ENCODE data around the gene EYA2. TPM values are rescaled to one million over a fixed set of nuclear protein-coding genes. Genes with fewer than 3 reads are reported as not detected.

Gene EYA2
- polyA plus RNA-seq, 3 donors: 0.49 to 0.83 (median 0.75) TPM

DNA sequence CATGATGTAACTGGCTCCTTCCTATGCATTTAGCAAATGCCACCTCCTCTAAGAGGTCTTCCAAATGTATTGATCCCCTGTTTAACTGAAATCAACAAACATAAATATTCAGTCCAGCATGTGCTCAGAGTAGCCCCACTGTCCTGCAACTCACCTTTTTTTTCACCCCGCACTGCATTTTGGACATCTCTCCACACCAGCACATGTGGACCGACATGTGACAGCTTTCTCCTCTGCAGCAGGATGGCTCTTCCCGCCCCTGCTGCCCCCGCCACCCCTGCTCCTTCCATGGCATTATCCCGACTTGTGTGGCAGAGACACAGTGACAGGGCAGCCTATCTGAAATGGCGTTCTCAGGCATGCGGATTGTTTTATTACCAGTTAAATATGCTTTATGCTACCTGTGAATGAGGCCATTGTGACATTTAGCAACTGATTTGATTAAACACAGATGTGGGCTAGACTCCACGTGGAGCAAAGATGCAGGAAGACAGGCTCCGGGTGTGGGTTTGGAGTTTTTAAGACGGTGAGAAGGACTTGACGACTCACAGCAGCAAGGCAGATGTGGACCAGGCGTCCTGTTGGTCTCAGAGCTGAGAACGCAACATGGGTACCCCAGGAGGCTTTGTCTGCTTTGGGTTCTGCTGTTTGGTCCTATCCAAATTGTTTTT, 161.2 kb downstream of the EYA2 start:
- no peak for DNase-seq (ENCODE audit: low read depth in 3 of 3, low spot score in 2 of 3)

DNA sequence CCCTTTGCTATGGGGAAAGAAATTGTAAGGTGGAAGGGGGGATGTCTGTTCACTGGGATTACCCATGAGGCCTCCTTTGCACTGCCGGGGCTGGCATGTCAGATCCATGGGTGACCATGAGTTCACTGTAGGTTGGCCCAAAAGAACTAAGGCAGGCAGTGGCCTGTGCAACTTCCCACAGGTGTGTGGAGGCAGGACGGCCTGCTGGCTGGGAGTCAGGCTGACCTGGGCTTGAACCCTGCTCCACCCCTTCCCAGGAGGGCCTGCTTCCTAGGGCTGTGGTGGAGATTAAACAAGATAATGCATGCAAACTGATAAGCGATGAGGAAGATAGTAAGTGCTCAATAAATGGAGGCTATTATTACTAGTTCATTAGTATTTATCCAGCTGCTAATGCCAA, 163.0 kb downstream of the EYA2 start:
- DNase-seq (ENCODE audit: low read depth in 3 of 3, low spot score in 2 of 3): no peak

DNA sequence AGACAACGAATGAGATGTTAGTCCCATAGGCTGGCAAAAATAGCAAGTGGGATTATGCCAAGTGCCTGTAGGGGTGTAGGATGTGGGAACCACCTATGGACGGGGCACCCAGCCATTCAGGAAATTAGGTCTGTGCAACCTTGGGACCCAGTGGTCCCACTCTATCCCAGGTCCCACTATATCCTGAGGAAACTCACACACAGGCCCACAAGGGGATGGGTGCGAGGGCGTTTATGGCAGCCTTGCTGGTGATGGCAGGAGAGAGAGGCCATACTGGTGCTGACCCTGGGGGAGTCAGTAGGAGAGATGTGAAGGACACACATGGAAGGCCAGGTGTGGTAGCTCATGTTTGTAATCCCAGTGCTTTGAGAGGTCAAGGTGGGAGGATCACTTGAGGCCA, 163.6 kb downstream of the EYA2 start:
- DNase-seq (ENCODE audit: low read depth in 3 of 3, low spot score in 2 of 3): no peak

DNA sequence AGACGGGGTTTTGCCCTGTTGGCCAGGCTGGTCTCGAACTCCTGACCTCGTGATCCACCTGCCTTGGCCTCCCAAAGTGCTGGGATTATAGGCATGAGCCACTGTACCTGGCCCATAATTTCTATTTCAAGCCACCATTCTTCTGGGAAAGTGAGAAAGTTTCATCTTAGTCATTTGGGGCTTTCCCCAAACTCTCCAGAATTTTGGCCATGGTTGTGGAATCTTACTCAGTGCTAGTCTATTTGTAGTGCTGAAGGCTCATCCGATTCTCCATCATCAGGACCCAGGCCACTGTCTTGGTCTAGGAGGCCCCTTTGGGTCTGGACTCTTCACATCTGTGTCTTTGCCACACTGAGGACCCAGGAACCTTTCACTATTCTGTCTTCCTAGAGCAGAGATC, 164.9 kb downstream of the EYA2 start:
- DNase-seq (ENCODE audit: low read depth in 3 of 3, low spot score in 2 of 3): no peak

DNA sequence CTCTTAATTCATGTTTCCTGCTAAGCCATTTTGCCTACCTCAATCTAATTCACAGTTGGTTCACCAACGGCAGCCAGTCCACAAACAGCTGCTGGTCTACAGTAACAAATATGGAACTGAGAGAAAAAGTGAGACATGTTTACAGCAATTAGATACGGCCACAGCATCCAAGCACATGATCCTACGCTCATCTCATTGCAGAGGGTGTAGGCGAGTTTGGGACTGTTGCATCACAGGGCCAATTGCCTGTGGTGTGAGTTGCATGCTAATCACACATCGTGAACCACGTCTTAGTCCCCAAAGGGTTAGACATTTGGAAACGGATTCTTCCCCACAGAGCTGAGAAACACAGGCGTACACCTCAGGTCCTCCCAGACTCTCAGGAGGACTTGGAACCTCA, 166.9 kb downstream of the EYA2 start:
- DNase-seq (ENCODE audit: low read depth in 3 of 3, low spot score in 2 of 3): no peak

DNA sequence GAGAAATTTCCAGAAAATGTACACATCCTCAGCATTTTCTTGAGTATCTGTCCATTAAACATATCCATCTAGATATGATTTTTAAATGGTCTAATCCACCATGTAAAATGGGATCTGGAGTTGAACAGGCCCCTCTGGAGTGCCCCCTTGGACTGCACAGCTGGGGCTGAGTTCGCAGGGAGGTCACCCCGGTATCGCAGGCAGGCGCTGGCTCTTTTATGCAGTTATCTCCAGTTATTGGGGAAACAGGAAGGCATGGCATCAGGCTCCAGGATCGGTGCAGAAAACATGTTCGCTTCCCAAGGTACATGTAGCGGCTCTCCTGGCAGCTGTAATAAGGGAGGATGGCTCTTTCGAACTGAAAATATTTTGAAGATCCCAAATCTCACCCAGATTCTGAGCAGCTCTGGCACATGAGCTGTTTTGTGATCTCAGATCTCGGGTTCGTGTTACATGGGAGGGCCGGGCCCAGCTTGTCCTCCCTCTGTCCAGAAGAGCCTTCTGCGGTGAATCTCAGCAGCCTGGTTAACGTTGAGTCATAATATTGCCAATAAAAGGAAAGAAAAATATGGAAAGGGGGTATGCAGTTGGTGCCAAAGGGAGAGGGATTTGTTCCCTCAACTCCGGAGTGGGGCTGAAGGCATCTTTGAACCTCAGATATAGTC, 167.7 kb downstream of the EYA2 start:
- no peak for DNase-seq (ENCODE audit: low read depth in 3 of 3, low spot score in 2 of 3)

DNA sequence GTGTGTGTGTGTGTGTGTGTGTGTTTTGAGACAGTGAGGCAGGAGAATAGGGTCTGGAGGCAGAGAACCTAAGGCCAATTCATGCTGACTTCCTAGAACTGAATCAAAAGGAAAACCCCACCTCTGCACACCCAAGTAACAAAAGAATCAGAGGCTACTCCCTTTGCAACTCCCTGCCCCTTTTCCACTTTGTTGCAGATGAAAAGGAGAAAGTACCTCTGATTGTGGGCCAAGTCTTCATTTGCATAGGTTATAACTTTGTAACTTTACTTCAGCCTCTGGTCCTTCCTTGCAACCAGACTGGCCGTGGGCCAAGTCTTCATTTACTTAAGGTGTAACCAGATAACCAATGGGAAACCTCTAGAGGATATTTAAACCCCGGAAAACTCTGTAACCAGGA, 168.8 kb downstream of the EYA2 start:
- no peak for DNase-seq (ENCODE audit: low read depth in 3 of 3, low spot score in 2 of 3)

DNA sequence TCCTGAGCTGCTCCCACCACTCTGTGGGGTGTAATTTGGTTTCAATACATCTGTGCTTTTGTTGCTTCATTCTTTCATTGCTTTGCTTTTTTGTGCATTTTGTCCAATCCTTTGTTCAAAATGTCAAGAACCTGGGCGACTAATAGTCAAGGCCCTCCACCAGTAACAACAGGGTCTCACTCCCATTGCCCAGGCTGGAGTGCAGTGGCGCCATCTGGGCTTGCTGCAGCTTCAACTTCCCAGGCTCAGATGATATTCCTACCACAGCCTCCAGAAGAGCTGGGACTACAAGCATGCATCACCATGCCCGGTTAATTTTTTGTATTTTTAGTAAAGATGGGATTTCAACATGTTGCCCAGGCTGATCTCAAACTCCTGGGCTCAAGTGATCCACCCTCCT, 169.2 kb downstream of the EYA2 start:
- no peak for DNase-seq (ENCODE audit: low read depth in 3 of 3, low spot score in 2 of 3)

DNA sequence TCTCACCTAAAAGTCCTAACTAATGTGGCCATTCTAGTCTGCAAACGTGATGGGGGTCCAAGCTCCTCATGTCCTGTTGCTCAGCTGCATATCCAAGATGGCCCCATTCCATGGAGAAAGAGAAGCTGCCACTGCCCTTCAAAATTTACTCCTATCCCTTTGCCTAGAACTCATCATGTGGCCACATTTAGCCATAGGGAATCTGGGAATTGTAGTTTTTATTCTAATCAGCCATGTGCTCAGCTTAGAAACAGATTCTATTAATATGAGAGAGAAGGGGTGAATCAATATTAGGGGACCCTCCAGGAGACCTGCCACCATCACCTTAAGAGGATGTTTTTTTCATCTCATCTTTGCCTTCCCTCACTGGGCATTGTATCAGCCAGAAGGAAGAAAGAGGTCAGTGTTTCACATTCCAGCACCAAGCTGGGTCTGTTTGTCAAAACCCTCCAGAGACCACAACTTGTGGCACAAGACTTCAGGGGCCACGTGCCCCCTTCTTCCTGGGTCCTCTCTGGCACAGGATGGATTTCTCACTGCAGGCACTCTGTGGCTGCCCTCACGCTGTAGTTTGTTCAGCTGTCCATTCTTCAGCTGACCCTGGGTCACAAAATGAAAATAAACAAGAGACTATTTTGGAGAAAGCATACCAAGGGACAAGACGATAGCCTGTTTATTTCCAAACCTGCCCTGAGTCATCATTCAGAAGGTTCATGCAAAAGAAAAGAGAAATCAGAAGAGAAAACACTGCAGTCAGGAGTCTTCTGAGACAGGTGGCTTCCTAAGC, 172.0 kb downstream of the EYA2 start:
- DNase-seq (ENCODE audit: low read depth in 3 of 3, low spot score in 2 of 3): no peak

DNA sequence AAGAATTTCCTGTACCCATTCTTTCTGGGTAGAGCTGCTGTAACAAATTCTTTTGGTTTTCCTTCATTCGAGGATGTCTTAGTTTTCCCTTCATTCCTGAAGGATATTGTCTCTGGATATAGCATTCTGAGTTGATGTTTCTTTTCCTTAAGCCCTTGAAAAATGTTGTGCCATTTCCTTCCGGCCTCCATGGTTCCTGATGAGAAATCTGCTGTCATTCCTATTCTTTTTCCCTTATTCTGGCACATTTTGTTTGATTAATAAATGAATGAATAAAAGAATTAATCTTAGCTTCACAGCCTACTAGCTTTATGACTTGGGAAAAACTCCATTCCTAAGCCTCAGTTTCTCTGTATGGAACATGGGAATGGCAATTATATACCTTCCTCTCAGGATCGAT, 173.1 kb downstream of the EYA2 start:
- no peak for DNase-seq (ENCODE audit: low read depth in 3 of 3, low spot score in 2 of 3)

DNA sequence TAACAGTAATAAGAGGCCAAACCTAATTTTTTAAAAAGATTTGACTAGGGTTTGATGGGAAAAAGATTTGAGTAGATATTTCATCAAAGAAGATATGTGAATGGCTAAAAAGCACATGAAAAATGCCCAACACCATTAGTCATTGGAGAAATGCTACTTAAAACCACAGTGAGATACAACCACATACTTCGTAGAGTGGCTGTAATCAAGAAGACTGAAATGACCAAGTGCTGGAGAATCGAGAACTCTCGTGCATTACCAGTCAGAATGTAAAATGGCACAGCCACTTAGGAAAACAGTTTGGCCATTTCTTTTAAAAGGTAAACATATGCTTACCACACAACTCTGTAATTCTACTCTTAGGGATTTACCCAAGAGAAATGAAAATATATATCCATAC, 175.5 kb downstream of the EYA2 start:
- DNase-seq (ENCODE audit: low read depth in 3 of 3, low spot score in 2 of 3): no peak

DNA sequence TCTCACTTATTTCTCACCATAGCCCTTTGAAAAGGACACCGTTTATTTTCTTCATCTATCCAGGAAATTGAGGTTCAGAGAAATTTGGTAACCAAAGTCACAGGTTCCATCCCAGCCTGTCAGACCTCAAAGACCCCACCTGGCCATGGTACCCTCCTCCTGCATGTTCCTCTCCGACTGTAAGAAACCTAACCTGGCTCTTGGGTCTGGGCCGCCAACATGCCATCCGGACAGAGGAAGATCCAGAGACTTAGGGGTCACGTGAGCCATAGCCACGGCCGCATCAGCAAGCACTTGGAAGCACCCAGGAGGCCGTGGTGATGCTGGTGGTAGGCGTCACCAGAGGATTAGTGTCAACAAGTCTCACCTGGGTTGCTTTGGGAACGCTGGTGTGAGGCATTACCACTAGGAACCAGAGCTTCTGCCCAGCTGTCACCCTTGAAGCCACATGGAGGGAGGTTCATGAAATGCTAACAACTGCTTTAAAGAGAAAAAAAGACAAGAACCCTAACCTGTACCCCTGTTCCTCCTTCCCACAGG, 177.1 kb downstream of the EYA2 start:
- no peak for DNase-seq (ENCODE audit: low read depth in 3 of 3, low spot score in 2 of 3)

DNA sequence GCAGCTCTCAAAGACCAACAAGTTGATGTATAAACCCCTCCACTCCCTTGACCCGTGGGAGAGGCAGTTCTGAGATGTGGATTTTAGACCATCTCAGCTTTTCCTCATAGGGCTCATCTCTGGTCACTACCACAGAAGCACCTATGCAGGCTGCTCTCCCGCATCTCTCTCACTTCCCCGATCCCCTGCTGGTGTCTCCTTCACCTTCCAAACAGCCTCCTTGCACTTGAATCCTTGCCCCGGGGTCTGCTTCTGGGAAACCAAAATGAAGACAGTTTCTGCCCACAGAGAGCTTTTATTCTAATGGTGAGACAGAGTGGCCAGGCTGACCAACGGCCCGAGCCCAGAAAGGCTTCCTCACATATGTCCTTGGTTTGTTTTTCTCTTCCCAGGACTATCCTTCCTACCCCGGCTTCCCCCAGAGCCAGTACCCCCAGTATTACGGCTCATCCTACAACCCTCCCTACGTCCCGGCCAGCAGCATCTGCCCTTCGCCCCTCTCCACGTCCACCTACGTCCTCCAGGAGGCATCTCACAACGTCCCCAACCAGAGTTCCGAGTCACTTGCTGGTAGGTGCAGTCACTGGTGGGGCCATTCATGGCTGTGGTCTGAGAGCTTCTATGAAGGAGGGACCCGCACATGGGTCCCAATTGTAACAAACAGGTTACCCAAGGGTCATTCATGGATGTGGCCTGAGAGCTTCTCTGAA, 179.3 kb downstream of the EYA2 start:
- no peak for DNase-seq (ENCODE audit: low read depth in 3 of 3, low spot score in 2 of 3)

DNA sequence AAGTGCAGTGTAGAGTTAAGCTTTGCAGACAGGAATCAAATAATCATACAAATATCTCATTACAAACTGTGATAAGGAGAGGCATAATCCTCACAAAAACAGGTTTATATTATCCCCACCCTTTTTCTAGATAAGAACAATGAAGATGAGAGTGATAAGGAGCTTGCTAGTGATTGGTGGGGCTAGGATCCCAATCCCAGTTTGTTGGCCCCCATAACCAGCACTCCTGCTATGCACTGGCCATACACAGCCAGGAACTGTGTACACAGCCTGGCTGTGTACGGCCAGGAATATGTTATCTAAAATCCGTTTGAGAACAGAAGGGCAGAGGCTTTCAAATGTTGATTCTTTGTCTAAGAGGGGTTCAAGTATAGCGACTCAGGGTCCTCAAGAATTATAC, 180.6 kb downstream of the EYA2 start:
- DNase-seq (ENCODE audit: low read depth in 3 of 3, low spot score in 2 of 3): no peak

DNA sequence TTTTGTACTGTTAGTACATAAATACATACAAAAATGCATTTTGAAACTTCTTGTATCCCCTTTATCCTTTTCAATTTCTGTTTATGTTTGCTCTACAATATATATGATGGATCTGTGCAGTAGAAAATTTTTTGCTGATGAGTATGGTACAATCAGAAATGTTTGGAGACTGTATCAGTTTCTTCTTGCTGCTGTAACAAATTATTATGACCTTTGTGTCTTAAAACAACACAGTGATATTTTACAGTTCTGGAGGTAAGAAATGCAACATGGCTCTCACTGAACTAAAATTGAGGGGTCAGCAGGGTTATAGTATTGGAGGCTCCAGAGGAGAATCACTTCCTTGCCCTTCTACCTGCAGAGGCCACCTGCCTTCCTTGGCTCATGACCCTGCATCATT, 184.4 kb downstream of the EYA2 start:
- no peak for DNase-seq (ENCODE audit: low read depth in 3 of 3, low spot score in 2 of 3)

DNA sequence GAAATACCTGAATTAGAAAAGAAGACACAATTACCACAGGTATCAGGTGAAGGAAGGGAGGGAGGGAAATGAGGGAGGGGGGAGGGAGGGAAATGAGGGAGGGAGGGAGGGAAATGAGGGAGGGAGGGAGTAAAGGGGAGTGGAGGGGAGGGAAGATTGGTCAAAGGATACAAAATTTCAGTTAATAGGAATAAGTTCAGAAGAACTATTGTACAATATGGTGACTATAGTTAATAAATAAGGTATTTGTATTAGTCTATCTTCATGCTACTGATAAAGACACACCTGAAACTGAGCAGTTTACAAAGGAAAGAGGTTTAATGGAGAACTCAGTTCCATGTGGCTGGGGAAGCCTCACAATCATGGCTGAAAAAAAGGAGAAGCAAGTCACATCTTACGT, 185.7 kb downstream of the EYA2 start:
- DNase-seq (ENCODE audit: low read depth in 3 of 3, low spot score in 2 of 3): no peak

DNA sequence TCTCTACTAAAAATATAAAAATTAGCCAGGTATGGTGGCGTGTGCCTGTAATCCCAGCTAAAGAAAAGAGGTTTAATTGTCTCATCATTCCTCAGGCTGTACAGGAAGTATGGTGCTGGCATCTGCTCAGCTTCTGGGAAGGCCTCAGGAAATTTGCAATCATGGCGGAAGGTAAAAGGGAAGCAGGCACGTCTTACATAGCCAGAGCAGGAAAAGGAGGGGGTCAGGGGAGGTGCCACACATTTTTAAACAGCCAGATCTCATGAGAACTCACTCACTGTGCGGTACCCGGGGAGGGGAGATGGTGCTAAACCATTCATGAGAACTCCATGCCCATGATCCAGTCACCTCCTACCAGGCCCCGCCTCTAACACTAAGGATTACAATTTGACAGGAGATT, 191.7 kb downstream of the EYA2 start:
- no peak for DNase-seq (ENCODE audit: low read depth in 3 of 3, low spot score in 2 of 3)

DNA sequence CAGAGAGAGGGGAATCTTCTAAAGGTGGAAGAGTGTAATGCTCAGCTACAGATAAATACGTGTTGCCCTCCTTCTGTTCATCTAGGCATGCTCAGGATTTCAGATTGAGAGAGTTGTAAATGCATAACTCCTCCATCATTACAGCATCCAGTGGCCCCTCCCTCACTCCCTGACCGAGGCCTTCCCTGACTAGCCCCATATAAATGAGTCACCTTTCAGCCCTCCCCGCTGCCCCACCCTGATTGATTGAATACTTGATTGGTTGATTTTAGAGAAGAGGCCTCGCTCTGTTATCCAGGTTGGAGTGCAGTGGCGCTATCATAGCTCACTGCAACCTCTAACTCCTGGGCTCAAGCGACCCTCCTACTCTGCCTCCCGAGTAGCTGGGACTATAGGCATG, 193.7 kb downstream of the EYA2 start:
- DNase-seq (ENCODE audit: low read depth in 3 of 3, low spot score in 2 of 3): no peak

DNA sequence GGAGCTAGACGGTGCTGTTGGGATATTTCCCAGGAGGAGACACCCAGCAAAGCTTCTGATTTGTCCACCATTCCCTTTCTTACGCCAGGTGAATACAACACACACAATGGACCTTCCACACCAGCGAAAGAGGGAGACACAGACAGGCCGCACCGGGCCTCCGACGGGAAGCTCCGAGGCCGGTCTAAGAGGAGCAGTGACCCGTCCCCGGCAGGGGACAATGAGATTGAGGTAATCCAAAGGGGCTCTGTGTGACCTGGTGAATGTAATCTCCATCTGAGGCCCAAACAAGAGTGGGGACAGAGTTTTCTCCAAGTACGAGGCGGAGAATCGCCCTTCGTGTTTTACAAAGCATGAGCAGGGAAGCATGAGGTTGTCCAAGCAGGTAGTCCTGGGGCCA, 194.5 kb downstream of the EYA2 start:
- DNase-seq (ENCODE audit: low read depth in 3 of 3, low spot score in 2 of 3): no peak

DNA sequence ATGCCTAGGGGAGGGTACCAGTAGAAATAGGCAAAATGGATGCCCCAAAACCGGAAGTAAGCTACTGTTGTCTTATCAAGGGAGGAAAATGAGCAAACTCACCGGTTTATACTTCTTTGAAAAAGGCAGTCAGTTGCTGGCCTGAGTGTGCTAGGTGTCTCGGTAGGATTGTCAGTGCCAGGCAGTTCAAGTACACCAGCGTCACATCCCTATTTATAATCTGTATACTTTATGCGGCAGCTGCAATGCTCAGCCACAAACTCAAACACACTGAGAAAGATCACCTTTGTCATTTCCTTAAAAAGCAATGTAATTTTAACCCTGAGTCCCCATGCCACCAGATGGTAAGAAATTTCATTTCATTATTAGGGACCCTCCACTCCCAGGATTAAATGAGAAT, 196.2 kb downstream of the EYA2 start:
- DNase-seq (ENCODE audit: low read depth in 3 of 3, low spot score in 2 of 3): no peak

DNA sequence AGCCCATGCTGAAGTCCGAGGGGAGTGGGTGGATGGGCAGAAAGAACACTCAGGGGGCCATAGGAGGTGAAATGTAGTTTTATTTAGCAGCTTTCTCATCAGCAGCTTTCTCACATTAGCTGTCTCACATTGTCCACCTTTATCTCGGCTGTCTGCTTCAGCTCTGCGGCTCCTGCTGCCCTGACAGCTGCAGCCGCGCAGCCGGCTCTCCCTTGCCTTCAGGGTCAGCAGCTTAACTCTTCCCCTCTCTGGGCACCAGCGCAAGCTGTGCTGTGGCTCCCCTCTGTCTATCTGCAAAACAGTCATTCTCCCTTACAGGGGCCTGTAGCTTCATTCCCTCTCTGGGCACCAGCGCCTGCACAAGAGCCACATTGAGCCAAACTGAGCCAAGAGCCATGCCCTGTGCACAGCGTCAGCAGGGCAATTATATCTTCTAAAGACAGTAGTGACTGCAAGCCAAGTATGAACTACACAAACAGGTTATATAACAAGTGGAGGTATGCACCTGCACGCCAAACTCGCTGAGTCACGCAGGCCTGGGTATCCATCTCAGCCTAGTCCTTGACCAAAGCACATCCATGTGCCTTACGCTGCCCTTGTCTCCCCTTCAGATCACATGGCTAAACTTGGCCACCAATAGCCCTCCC, 198.8 kb downstream of the EYA2 start:
- no peak for DNase-seq (ENCODE audit: low read depth in 3 of 3, low spot score in 2 of 3)
